HepG2 (cell line): Measurements from ENCODE around the gene HAO2. TPM values are rescaled to one million over a fixed set of nuclear protein-coding genes. Genes with fewer than 3 reads are reported as not detected.
A peak's percentile ranks its signal among the peaks of the same experiment; 100 is the strongest.

ENCODE experiments used
- BRD4 ChIP-seq: sonication (generic); formaldehyde crosslinking; IDR thresholded peaks from 2 replicates; pipeline ENCODE4 v1.4.0; 2020; ENCODE audit warnings: missing genetic modification reagents
- EP300 ChIP-seq, 3 experiments: sonication (generic) in 1 of 3; formaldehyde crosslinking in 1 of 3; IDR thresholded peaks; 2 replicates each; pipeline versions ENCODE4 v1.5.1 to v1.6.1; 2011 to 2020; ENCODE audit warnings: low read depth in 2 of 3, low read length in 2 of 3, borderline replicate concordance in 1 of 3, improper control_type of control experiment in 1 of 3, mild to moderate bottlenecking in 1 of 3, missing genetic modification reagents in 1 of 3, moderate library complexity in 1 of 3
- HMGXB4 ChIP-seq, 2 experiments: sonication (generic) in 1 of 2; formaldehyde crosslinking in 1 of 2; IDR thresholded peaks; 2 replicates each; pipeline versions ENCODE4 v1.4.0 to v1.6.1; 2018 to 2020; ENCODE audit warnings: missing genetic modification reagents in 2 of 2, borderline replicate concordance in 1 of 2, low read depth in 1 of 2, mild to moderate bottlenecking in 1 of 2, missing biosample characterization in 1 of 2
- KDM5B ChIP-seq: sonication (generic); formaldehyde crosslinking; IDR thresholded peaks from 2 replicates; pipeline ENCODE4 v1.4.0; 2020; ENCODE audit warnings: missing genetic modification reagents, mild to moderate bottlenecking, borderline replicate concordance
- MED1 ChIP-seq: sonication (generic); formaldehyde crosslinking; IDR thresholded peaks from 2 replicates; pipeline ENCODE4 v1.4.0; 2020; ENCODE audit warnings: missing genetic modification reagents
- PPARG ChIP-seq: conservative IDR thresholded peaks from 2 replicates; pipeline ENCODE4 v1.6.1; 2016; ENCODE audit warnings: missing biosample characterization, missing genetic modification reagents
- RARA ChIP-seq: IDR thresholded peaks from 2 replicates; pipeline ENCODE4 v1.6.1; 2016; ENCODE audit warnings: missing genetic modification reagents, missing compliant biosample characterization
- SMYD3 ChIP-seq: sonication (generic); formaldehyde crosslinking; IDR thresholded peaks from 2 replicates; pipeline ENCODE4 v1.8.1; 2023; ENCODE audit warnings: mild to moderate bottlenecking, missing genetic modification reagents
- SPEN ChIP-seq: sonication (generic); formaldehyde crosslinking; IDR thresholded peaks from 2 replicates; pipeline ENCODE4 v1.5.1; 2020; ENCODE audit warnings: low read depth, mild to moderate bottlenecking, missing genetic modification reagents
- ZBTB20 ChIP-seq: sonication (generic); formaldehyde crosslinking; IDR thresholded peaks from 2 replicates; pipeline ENCODE4 v1.8.1; 2023; ENCODE audit warnings: missing genetic modification reagents, low read depth, mild to moderate bottlenecking, borderline replicate concordance
- ZNF589 ChIP-seq: sonication (generic); formaldehyde crosslinking; conservative IDR thresholded peaks from 2 replicates; pipeline ENCODE4 v1.8.0; 2022; ENCODE audit warnings: mild to moderate bottlenecking, moderate library complexity, missing genetic modification reagents
- ZNF670 ChIP-seq: sonication (generic); formaldehyde crosslinking; IDR thresholded peaks from 2 replicates; pipeline ENCODE4 v1.8.0; 2022; ENCODE audit warnings: mild to moderate bottlenecking, missing genetic modification reagents, borderline replicate concordance
- ZNF672 ChIP-seq: sonication (generic); formaldehyde crosslinking; IDR thresholded peaks from 2 replicates; pipeline ENCODE4 v1.8.1; 2022; ENCODE audit warnings: missing genetic modification reagents
- ZNF816 ChIP-seq: sonication (generic); formaldehyde crosslinking; IDR thresholded peaks from 2 replicates; pipeline ENCODE4 v1.8.0; 2022; ENCODE audit warnings: missing genetic modification reagents, mild to moderate bottlenecking, borderline replicate concordance
- polyA plus RNA-seq, 8 experiments: library from polyadenylated mRNA; depleted of rRNA in 3 of 8; stranded (reverse) in 7 of 8; unstranded in 1 of 8; fragments of >200 nt; fragmentation: Illumina TruSeq in 4 of 8; extraction: Trizol in 4 of 8; gene quantifications; 2 replicates each; pipeline versions ENCODE4 v1.2.1 to v1.2.3, GENCODE V29; 2011 to 2016; ENCODE audit warnings: low read depth in 4 of 8, missing spikeins in 1 of 8, mixed read lengths in 1 of 8; ENCODE audit not compliant: insufficient read depth in 1 of 8
- total RNA-seq, 5 experiments: library from RNA; depleted of rRNA; stranded (reverse); fragments of >200 nt; fragmentation: Illumina TruSeq; extraction: Trizol; gene quantifications; 2 replicates each; pipeline ENCODE4 v1.2.3, GENCODE V29; 2016; ENCODE audit warnings: low read depth in 1 of 5
- TF ChIP-seq, protein P1 (sequence below), 2 experiments: sonication (generic) in 1 of 2; formaldehyde crosslinking in 1 of 2; IDR thresholded peaks; 2 replicates each; pipeline versions ENCODE4 v1.4.0 to v1.6.1; 2016 to 2020; ENCODE audit warnings: borderline replicate concordance in 1 of 2, low read depth in 1 of 2, mild to moderate bottlenecking in 1 of 2, missing genetic modification reagents in 1 of 2
- TF ChIP-seq, protein P2 (sequence below): sonication (generic); formaldehyde crosslinking; conservative IDR thresholded peaks from 2 replicates; pipeline ENCODE4 v1.8.1; 2023; ENCODE audit warnings: missing genetic modification reagents

The HAO2 gene
- total and polyA plus RNA-seq, 2 of the 13 experiments (the other 11 are each of a cell fraction or from before 2014, with no cell fraction given): 0.05 to 0.09 TPM

DNA sequence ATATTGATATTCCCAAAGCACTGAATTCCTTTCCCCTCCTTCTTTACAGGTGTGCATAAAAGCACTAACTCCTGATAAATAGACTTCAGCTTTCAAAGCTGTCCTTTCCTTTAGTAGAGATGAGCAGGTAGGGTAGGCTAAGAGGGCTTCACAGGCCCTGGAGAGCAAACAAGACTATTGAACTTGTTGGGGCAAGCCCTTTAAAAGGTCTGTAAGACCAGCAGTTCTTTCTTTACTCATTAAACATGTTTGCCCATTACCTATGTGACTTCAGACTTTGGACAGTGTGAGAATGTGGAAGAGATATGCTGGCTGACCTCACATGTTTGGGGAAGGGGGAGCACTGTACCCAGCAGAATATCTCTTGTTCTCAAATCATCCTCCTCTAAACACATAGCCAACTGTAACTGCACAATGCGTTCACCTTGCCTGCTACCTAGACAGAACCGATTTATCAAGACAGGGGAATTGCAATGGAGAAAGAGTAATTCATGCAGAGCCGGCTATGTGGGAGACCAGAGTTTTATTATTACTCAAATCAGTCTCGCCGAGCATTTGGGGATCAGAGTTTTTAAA, 27.1 kb upstream of the HAO2 start (continued):
- peak in 1 of 2 experiments; percentile 52; a peak in 2 of 4 replicates for TF ChIP-seq HMGXB4 (CRISPR knock-in tag; IDR thresholded peaks at IDR 0.05; ENCODE audit: borderline replicate concordance in 1 of 2, low read depth in 1 of 2)
- peak; percentile 90 for TF ChIP-seq MED1 (CRISPR knock-in tag)
- TF ChIP-seq ZNF589 (CRISPR knock-in tag): no peak
- TF ChIP-seq, protein P1, sequence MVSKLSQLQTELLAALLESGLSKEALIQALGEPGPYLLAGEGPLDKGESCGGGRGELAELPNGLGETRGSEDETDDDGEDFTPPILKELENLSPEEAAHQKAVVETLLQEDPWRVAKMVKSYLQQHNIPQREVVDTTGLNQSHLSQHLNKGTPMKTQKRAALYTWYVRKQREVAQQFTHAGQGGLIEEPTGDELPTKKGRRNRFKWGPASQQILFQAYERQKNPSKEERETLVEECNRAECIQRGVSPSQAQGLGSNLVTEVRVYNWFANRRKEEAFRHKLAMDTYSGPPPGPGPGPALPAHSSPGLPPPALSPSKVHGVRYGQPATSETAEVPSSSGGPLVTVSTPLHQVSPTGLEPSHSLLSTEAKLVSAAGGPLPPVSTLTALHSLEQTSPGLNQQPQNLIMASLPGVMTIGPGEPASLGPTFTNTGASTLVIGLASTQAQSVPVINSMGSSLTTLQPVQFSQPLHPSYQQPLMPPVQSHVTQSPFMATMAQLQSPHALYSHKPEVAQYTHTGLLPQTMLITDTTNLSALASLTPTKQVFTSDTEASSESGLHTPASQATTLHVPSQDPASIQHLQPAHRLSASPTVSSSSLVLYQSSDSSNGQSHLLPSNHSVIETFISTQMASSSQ (IDR thresholded peaks at IDR 0.05; ENCODE audit: low read depth): peak; percentile 73
- TF ChIP-seq, protein P1 (CRISPR knock-in tag; IDR thresholded peaks at IDR 0.05; ENCODE audit: borderline replicate concordance): peak; percentile 87; the same call in 1 of the 2 replicates
- TF ChIP-seq EP300 (IDR thresholded peaks at IDR 0.05; ENCODE audit: low read depth in 2 of 2, low read length in 2 of 2): peak; percentile 74 to 96
- peak; percentile 79 for TF ChIP-seq EP300 (CRISPR knock-in tag; IDR thresholded peaks at IDR 0.05; ENCODE audit: borderline replicate concordance)
- TF ChIP-seq ZNF672 (CRISPR knock-in tag): no peak
- peak; percentile 89; the same call in 1 of the 2 replicates for TF ChIP-seq SPEN (CRISPR knock-in tag)
- TF ChIP-seq ZNF670: 0 out of 2 replicates have a peak, but pooled peaks have one; percentile 52
- TF ChIP-seq KDM5B (CRISPR knock-in tag): no peak
- peak; percentile 94 for TF ChIP-seq RARA (CRISPR knock-in tag)
- TF ChIP-seq, protein P2, sequence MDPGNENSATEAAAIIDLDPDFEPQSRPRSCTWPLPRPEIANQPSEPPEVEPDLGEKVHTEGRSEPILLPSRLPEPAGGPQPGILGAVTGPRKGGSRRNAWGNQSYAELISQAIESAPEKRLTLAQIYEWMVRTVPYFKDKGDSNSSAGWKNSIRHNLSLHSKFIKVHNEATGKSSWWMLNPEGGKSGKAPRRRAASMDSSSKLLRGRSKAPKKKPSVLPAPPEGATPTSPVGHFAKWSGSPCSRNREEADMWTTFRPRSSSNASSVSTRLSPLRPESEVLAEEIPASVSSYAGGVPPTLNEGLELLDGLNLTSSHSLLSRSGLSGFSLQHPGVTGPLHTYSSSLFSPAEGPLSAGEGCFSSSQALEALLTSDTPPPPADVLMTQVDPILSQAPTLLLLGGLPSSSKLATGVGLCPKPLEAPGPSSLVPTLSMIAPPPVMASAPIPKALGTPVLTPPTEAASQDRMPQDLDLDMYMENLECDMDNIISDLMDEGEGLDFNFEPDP (CRISPR knock-in tag): 0 out of 2 replicates have a peak, but pooled peaks have one; percentile 45
- TF ChIP-seq ZNF816 (CRISPR knock-in tag): peak; percentile 34; the same call in 1 of the 2 replicates
- TF ChIP-seq ZBTB20 (CRISPR knock-in tag): peak; percentile 60; the same call in 1 of the 2 replicates
- no peak for TF ChIP-seq BRD4 (CRISPR knock-in tag)
- peak; percentile 89 for TF ChIP-seq PPARG (CRISPR knock-in tag)
- TF ChIP-seq SMYD3 (CRISPR knock-in tag): no peak
